Uterus (tissue), 2 donors: ENCODE results near the gene GPR173.

Experiments used
- CTCF ChIP-seq, 4 experiments: fragments of 200-600 bp in 2 of 4; fragments of 450-650 bp in 2 of 4; sonication (generic) in 2 of 4; IDR thresholded peaks; one replicate each; pipeline ENCODE4 v1.5.1; 2016 to 2019; ENCODE audit warnings: antibody characterized with exemption in 4 of 4, mild to moderate bottlenecking in 2 of 4, moderate library complexity in 1 of 4
- POLR2A ChIP-seq, 2 donors: fragments of 450-650 bp; IDR thresholded peaks; one replicate each; pipeline ENCODE4 v1.6.1; 2016; ENCODE audit warnings: antibody characterized with exemption in 2 of 2, mild to moderate bottlenecking in 1 of 2, moderate library complexity in 1 of 2

- TF ChIP-seq POLR2A (IDR thresholded peaks at IDR 0.05), result no peak
- no peak for TF ChIP-seq CTCF (IDR thresholded peaks at IDR 0.05)
Observed at GRCh38 chrX:53039236-53039635, 9.4 kb upstream of the GPR173 start.
